GM12874 (cell line): ENCODE results near the gene OR6X1.

Source experiments
- CTCF ChIP-seq: IDR thresholded peaks from 2 replicates; pipeline ENCODE4 v1.5.1; 2011; ENCODE audit warnings: low read depth, mild to moderate bottlenecking, control low read depth, low read length, moderate library complexity; ENCODE audit not compliant: insufficient read depth

OR6X1 gene

GRCh38 chr11:123754101-123754568 lies at the start of gene OR6X1:
OR6X1 (minus strand) TSS chr11:123754518; CDS start chr11:123754518, 0 bp downstream.
- TF ChIP-seq CTCF = no peak

- no peak for TF ChIP-seq CTCF
These were observed 47.4 kb upstream of the OR6X1 start for GRCh38 chr11:123801765-123802164.

GRCh38 chr11:123800036-123800435 lies 45.7 kb upstream of the OR6X1 start:
- no peak for TF ChIP-seq CTCF

- no peak for TF ChIP-seq CTCF
These were observed 45.1 kb upstream of the OR6X1 start for GRCh38 chr11:123799438-123799837.

- TF ChIP-seq CTCF = no peak
These were observed 44.4 kb upstream of the OR6X1 start for GRCh38 chr11:123798513-123799252.

- no peak for TF ChIP-seq CTCF
These were observed 43.8 kb upstream of the OR6X1 start for GRCh38 chr11:123798079-123798478.

GRCh38 chr11:123797541-123797940 lies 43.2 kb upstream of the OR6X1 start:
- TF ChIP-seq CTCF = no peak
